Right renal pelvis (tissue), 4 donors: ENCODE measurements around the gene FAH. TPM values are rescaled to one million over a fixed set of nuclear protein-coding genes. Genes with fewer than 3 reads are reported as not detected.
A peak's percentile ranks its signal among the peaks of the same experiment; 100 is the strongest.
"Not testable (repeated sequence)": the region's sequence is repeated elsewhere in the genome, so short reads cannot be mapped to it uniquely, and the experiment has no call there.

Experiments
- DNase-seq, 4 donors: peaks; one replicate each; pipeline ENCODE4 v3.0.0-alpha.2; 2013; ENCODE audit warnings: low read depth in 4 of 4, low spot score in 3 of 4, missing footprints in 1 of 4
- polyA plus RNA-seq, 4 donors: library from polyadenylated mRNA; unstranded; fragments of 120-200 nt; gene quantifications; one replicate each; pipeline ENCODE4 v1.2.1, GENCODE V29; 2013; ENCODE audit not compliant: insufficient read length in 4 of 4

Gene FAH
- 10 to 100 TPM; 32.2 to 44.2 (median 37.2) TPM for polyA plus RNA-seq

- DNase-seq, result peak in 3 of 4 donors; percentile 38 to 44 (median 38)
Observed at GRCh38 chr15:80152896-80153876, at the start of gene FAH. FAH (plus strand) TSS chr15:80152999; CDS start chr15:80153055, 56 bp downstream.

- DNase-seq, result no peak
Observed at GRCh38 chr15:80105193-80105592, 47.6 kb upstream of the FAH start.

- no peak for DNase-seq
Observed at GRCh38 chr15:80105595-80105994, 47.2 kb upstream of the FAH start.

- DNase-seq, result no peak
Observed at GRCh38 chr15:80106051-80106450, 46.7 kb upstream of the FAH start.

GRCh38 chr15:80107204-80107603, 45.6 kb upstream of the FAH start:
- DNase-seq, result no peak

- no peak for DNase-seq
Observed at GRCh38 chr15:80107774-80108173, 45.0 kb upstream of the FAH start.

- no peak for DNase-seq
Observed at GRCh38 chr15:80109388-80109787, 43.4 kb upstream of the FAH start.

GRCh38 chr15:80110920-80111319, 41.9 kb upstream of the FAH start:
- no peak for DNase-seq

- DNase-seq, result no peak
Observed at GRCh38 chr15:80114114-80114513, 38.7 kb upstream of the FAH start.

- no peak for DNase-seq
Observed at GRCh38 chr15:80115021-80115420, 37.8 kb upstream of the FAH start.

- no peak for DNase-seq
Observed at GRCh38 chr15:80118956-80119355, 33.8 kb upstream of the FAH start.

GRCh38 chr15:80120636-80121035, 32.2 kb upstream of the FAH start:
- no peak for DNase-seq

- DNase-seq, result no peak
Observed at GRCh38 chr15:80121546-80121945, 31.3 kb upstream of the FAH start.

- DNase-seq, result no peak
Observed at GRCh38 chr15:80123034-80123433, 29.8 kb upstream of the FAH start.

GRCh38 chr15:80127253-80127652, 25.5 kb upstream of the FAH start:
- not testable (repeated sequence) for DNase-seq

- no peak for DNase-seq
Observed at GRCh38 chr15:80127911-80128310, 24.9 kb upstream of the FAH start.

GRCh38 chr15:80132382-80132781, 20.4 kb upstream of the FAH start:
- DNase-seq, result no peak

GRCh38 chr15:80136854-80137253, 15.9 kb upstream of the FAH start:
- no peak for DNase-seq

- no peak for DNase-seq
Observed at GRCh38 chr15:80138961-80139360, 13.8 kb upstream of the FAH start.

- no peak for DNase-seq
Observed at GRCh38 chr15:80140909-80141308, 11.9 kb upstream of the FAH start.

GRCh38 chr15:80141916-80142598, 10.7 kb upstream of the FAH start:
- no peak for DNase-seq

- no peak for DNase-seq
Observed at GRCh38 chr15:80142646-80143045, 10.2 kb upstream of the FAH start.
